HG03520 (cell line): ENCODE measurements around the gene TFRC.
"Not testable (repeated sequence)": the region's sequence is repeated elsewhere in the genome, so short reads cannot be mapped to it uniquely, and the experiment has no call there.

Source experiments
- ATAC-seq: cut with Tn5 transposase; IDR thresholded peaks from one replicate; pipeline ENCODE4 v1.9.1; 2021; ENCODE audit warnings: mild to moderate bottlenecking, moderate library complexity; ENCODE audit not compliant: unreplicated experiment

The TFRC gene

GRCh38 chr3:196007744-196008335, 74.0 kb downstream of the TFRC start:
- ATAC-seq, result no peak

GRCh38 chr3:196005338-196005737, 76.6 kb downstream of the TFRC start:
- ATAC-seq, result not testable (repeated sequence)

GRCh38 chr3:196004359-196005052, 77.4 kb downstream of the TFRC start:
- not testable (repeated sequence) for ATAC-seq

- ATAC-seq, result no peak
Observed at GRCh38 chr3:196003611-196004010, 78.3 kb downstream of the TFRC start.

GRCh38 chr3:196002721-196003120, 79.2 kb downstream of the TFRC start:
- not testable (repeated sequence) for ATAC-seq

GRCh38 chr3:196001240-196001639, 80.7 kb downstream of the TFRC start:
- not testable (repeated sequence) for ATAC-seq

GRCh38 chr3:196000360-196000950, 81.4 kb downstream of the TFRC start:
- ATAC-seq, result not testable (repeated sequence)

GRCh38 chr3:195999896-196000295, 82.0 kb downstream of the TFRC start:
- no peak for ATAC-seq
